Activated T-helper 1 cell treated with Interleukin-2 at 50 U/mL for 16 hours (primary cell): ENCODE measurements around the gene RPL12.

Source experiments
- DNase-seq: peaks from one replicate; pipeline ENCODE4 v3.0.0-alpha.2; 2020; ENCODE audit warnings: low read depth

RPL12 gene

DNA sequence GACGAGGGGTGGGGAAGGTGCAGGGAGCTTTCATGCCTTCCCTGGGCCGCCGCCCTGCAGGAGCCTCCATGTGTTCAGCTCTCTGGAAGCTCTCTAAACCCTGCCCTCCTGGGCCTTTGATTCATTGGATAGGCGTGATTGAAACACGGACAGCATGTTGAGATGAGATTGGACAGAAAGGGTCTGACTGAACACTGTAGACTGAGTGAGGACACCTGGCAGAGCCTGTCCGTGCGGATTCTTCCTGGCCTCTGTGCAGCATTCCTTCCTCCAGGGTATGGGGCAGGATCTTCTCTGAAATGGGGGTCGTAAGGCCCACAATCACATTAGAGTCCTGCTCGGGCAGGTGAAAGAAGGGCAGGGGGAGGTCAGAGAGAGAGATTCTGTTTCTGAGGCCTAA lies 12.8 kb downstream of the RPL12 start:
- DNase-seq, result no peak

GRCh38 chr9:127437497-127438264 lies 13.5 kb downstream of the RPL12 start:
- DNase-seq, result no peak

- DNase-seq, result no peak
Observed at GRCh38 chr9:127430415-127430814, 20.8 kb downstream of the RPL12 start.

DNA sequence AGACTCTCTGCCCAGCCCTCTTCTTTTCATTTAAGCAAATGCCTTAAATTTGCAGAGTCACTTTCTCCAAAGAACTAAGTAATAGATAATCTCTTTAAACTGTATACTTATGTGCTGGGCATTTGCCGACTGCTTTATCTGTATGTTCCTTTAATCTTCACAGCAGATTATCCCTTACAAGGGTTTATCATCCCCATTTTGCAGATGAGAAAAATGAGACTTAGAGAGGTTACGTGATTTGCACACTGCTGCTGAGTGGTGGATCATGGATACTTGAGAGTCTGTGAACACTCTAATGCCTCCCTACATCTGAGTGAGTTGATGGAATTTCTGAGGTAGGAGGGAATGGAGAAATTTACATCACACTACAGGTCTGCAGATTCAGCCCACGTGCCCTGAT lies 22.9 kb downstream of the RPL12 start:
- no peak for DNase-seq

GRCh38 chr9:127426756-127427155 lies 24.4 kb downstream of the RPL12 start:
- DNase-seq, result no peak

GRCh38 chr9:127424676-127424999 lies 26.6 kb downstream of the RPL12 start:
- peak; percentile 19 for DNase-seq

DNA sequence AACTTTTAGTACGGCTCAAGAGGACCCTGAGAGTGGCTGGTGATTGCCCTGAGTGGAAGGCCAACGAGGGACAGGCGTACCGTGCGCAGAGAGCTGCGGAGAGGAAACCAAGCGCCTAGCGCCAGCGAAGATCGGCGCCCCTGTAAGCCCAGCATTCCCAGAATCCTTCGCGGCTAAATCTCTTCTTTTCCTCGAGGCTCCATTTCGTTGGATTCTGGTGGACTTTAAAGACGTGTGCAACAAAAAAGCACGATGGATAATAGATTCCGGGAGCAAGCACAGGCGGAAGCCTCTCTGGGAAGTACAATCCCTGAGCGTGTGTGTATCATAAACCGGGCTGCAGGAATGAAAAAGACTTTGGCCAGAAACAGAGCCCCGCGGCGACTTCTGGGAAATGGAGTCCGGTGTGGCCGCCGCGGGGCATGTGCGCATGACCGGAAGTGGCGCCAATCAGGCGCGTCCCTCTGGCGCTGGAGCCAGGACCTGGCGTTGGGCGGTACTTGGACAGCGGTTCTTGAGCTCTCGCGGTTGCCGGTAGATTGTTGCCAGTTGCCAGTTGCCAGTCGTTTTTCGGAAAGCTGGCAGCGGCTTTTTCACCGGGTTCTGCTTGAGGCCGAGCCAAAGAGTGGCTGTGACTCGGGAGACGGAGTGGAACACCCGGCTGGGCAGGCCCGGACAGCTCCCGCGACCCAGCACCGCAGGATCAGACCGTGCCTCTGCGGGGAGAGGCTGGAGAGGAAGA lies 27.1 kb downstream of the RPL12 start, which contains the start of gene ZNF79:
ZNF79 (plus strand) TSS at position 449 of the 742 bp plus-strand sequence. CDS start 406 bp downstream, outside the sequence.
- peak; percentile 85 for DNase-seq

DNA sequence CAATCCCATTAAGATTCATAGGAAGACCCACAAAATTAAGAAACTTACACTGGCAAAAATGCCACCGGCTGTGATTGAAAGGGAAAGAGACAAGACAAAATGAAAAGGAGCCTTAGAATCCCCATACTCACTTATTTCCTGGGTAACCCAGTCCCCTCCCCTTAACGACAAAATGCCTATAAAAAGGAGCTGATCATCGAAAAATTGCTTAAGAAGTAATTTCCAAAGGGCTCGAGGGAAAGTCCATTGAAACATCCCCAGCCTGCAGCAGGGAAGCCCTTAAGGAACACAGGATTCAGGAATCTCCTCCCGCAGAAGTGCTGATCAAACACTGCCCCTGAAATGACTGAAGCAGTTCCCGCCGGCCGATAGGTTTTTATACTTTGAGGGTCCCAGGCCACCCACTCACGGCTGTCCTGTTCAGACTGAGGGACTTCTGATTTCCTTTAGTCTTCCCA lies 27.7 kb downstream of the RPL12 start:
- no peak for DNase-seq

DNA sequence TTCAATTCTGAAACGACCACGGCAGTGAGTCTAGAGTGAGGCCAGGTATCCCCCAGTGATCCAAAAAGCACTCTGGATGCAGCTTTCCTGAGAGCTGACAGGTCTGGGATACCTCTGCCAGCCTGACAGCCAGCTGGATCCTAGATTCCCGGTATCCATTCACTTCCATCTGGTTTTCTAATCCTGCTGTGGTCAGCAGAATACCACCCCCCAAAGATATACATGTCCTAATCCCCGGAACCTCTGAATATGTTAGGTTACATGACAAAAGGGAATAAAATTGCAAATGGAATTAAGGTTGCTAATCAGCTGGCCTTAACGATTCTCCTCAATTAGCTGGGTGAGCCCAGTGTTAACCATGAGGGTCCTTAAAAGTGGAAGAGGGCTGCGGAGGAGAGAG lies 28.4 kb downstream of the RPL12 start:
- DNase-seq, result no peak

DNA sequence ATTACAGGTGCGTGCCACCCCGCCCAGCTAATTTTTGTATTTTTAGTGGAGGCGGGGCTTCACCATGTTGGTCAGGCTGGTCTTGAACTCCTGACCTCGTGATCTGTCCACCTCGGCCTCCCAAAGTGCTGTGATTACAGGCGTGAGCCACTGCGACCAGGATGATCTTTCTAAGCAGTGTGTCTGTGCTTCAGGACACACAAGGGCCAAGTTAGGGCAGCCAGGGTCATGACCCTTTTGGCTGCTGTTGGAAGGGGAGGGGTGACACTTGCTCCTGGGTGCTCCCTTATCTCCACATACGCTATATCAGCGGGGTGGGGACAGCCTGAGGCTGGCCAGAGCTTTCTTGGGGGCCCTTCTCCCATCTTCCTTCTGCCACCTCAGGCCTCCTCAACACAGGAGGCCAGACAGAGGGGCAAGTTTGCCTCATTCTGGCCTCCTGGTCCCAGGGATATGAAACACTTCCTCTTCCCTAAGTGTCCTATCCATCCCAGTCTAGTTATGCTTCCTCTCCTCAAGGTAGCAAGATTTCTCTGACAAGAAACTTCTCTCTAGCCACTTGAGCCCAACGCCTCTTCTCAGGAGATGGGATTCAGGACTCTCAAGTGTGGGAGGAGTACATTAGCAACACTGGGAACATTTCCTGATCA lies 28.9 kb downstream of the RPL12 start:
- DNase-seq, result no peak

DNA sequence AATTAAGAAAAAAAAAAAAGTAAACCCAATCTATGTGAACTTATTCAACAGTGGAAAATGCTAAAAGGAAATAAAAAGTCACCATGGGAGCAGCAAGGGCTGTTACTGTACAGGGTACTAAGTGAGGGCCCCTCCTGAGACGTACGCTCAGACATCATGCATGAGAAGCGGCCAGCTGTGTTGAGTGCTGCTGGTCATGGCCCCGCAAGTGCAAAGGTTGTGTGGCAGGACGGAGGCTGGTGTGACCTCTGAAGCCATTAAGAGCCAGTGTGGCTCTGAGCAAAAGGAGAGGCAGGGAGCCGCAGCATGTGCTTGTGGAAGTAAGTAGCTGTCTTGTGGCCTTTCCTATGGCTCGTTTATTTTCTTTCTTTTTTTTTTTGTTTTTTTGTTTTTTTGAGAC lies 30.1 kb downstream of the RPL12 start:
- DNase-seq, result no peak

DNA sequence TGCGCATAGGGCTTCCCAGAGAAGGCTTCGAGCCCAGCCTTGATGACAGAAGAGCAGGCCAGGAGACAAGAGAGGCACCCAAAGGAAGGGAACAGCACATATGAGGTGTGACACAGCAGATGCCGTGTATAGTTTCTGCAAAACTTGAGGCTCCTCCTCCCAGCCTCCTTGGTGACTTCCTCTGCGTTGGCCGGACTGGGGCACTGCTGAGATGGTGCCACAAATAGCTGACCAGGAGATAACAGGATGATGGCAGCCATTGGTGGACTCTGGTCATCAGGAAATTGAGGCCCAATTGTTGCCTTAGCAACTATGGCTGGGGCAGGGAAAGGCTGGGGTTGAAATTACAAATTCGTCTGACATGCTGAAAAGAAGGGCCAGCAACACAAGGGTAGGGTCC lies 31.9 kb downstream of the RPL12 start:
- no peak for DNase-seq

DNA sequence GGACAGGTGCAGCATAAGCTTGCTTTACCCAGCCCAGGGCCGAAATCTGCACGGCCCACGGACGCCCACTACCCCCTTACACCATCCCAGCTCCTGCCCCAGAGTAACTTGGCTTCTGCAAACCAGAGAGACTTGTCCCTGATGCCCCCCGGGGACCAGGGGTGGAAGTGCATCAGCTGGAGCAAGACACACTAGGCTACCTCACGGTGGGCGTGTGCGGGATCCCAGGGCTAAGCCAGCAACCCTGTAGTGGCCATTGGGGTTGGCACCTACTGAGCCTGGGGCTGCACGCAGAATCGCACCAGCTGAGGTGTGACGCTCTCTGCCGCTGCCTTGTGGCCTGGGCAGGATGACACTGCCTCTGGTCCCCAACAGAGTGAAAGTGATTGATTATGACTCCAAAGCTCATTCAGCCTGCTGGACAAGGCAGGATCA lies 33.2 kb downstream of the RPL12 start:
- no peak for DNase-seq

DNA sequence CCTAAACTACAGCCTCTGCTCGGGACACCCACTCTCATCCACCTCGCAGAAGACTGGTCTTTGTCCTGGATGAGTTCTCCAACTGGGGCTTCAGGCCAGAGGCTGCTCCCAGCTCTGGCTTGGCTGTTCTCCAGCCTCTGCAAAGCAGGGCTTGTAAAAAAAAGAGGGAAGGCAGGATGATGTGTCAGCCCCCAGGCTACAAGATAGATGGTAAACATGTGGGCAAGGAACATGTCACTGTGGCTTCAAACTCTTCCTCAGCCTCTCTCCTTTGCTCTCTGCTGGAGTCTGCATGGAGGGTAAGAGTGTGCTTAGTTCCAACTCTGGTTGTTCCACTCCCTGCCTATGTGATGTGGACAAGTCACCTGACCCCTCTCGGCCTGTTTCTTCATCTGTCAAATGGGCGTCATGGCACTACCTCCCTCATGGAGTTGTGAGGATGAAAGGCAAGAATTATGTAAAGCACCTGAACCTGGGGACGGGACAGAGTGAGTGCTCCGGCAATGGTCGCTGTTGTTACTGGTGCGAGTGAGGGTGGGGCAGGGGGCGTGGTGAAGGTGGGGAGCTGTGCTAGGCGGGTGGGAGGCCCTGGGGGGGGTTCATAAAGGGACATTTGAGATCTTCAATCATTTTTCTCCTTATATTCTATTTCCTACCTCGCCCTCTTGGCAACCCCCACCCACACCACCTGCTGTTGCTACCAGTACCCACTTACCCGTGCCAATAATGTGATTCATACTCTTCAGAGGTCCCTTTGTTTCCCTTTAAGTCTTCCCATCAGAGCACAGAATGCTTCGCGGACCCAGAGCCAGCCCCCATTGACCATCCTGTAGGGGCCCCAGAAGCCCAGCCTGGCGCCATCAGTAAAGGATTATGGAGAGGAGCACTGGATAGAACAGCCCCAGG lies 33.8 kb downstream of the RPL12 start:
- no peak for DNase-seq

GRCh38 chr9:127415657-127416056 lies 35.5 kb downstream of the RPL12 start:
- DNase-seq, result no peak

DNA sequence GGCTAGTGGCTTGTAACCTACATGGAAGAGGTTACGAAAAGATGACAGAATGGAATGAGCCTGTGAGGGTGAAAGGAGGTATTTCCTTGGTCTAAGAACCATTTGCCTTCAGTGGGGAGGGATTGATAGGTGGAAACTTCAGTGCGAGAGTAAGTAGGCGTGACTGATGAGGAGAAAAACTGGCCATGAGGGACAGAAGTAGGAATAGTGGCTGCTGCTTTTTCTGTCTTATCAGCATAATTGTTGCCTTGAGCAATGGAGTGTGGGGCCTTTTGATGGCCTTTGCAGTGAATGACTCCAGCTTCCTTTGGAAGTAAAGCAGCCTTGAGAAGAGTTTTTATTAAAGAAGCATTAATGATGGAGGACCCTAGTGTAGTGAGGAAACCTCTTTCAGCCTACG lies 36.1 kb downstream of the RPL12 start:
- DNase-seq, result no peak

- no peak for DNase-seq
Observed at GRCh38 chr9:127411122-127411521, 40.1 kb downstream of the RPL12 start.

- no peak for DNase-seq
Observed at GRCh38 chr9:127407492-127407843, 43.7 kb downstream of the RPL12 start.

GRCh38 chr9:127406799-127407491 lies 44.3 kb downstream of the RPL12 start:
- DNase-seq, result no peak

- DNase-seq, result no peak
Observed at GRCh38 chr9:127405344-127406125, 45.7 kb downstream of the RPL12 start.

DNA sequence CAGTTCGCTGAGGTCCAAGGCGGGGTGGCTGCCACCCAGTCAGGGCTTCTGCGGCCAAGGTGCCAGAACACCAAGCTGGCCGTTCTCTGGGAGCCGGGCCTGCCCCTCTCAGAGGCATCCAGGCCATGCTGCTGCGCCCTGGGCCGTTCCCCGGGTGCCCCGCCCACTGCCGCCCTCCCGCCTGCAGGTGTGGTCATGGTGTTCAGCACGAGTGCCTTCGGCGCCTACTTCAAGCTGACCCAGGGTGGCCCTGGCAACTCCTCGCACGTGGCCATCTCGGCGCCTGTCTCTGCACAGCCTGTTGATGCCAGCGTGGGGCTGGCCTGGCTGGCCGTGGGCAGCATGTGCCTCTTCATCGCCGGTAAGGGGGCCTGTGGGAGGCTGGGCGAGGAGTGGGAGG lies 46.6 kb downstream of the RPL12 start:
- no peak for DNase-seq
